SK-N-SH (cell line): Measurements from ENCODE around the gene OPRM1. TPM values are rescaled to one million over a fixed set of nuclear protein-coding genes. Genes with fewer than 3 reads are reported as not detected.

ENCODE experiments used
- CTCF ChIA-PET: fragments of 300-600, 350-600 bp; formaldehyde crosslinking; extraction: SDS; loops from one replicate; lab custom pipeline; 2021; lab: Yijun Ruan, JAX
- POLR2A ChIA-PET: fragments of 350-600 bp; sonication (Branson Sonifier 250); formaldehyde crosslinking; extraction: SDS; loops from one replicate; lab custom pipeline; 2020; ENCODE audit warnings: antibody characterized with exemption, inconsistent platforms; lab: Yijun Ruan, JAX
- DNase-seq: peaks from one replicate; pipeline ENCODE4 v3.0.0; 2012
- H2AFZ ChIP-seq: fragments of 200-600 bp; sonication (generic); 2 replicates; pipeline ENCODE4 v1.8.1; 2016; ENCODE audit warnings: antibody characterized with exemption, mild to moderate bottlenecking, low read depth
- H3F3A ChIP-seq: fragments of 200-600 bp; sonication (generic); replicated peaks from 2 replicates; pipeline ENCODE3; 2016; ENCODE audit warnings: antibody characterized with exemption, mild to moderate bottlenecking; ENCODE audit not compliant: insufficient read depth
- H3K27ac ChIP-seq, 2 experiments: fragments of 200-500 bp in 1 of 2; fragments of 200-600 bp in 1 of 2; sonication (Bioruptor generic) in 1 of 2; sonication (generic), shearing (Covaris generic) in 1 of 2; 2 replicates each; pipeline versions ENCODE4 v1.5.1 to v1.6.1; 2014 to 2016; ENCODE audit warnings: low read depth in 2 of 2, inconsistent platforms in 1 of 2, low read length in 1 of 2, mild to moderate bottlenecking in 1 of 2, mixed read lengths in 1 of 2
- H3K27me3 ChIP-seq: fragments of 200-600 bp; sonication (generic), shearing (Covaris generic); 2 replicates; pipeline ENCODE4 v1.6.1; 2016; ENCODE audit warnings: mixed run types; ENCODE audit not compliant: insufficient read depth
- H3K36me3 ChIP-seq, 2 experiments: fragments of 200-500 bp in 1 of 2; fragments of 200-600 bp in 1 of 2; sonication (Bioruptor generic) in 1 of 2; sonication (generic) in 1 of 2; replicated peaks in 1 of 2; 2 replicates each; pipeline versions ENCODE3 to v1.5.1; 2014 to 2016; ENCODE audit warnings: low read length in 1 of 2, mild to moderate bottlenecking in 1 of 2; ENCODE audit not compliant: insufficient read depth in 2 of 2, control insufficient read depth in 1 of 2
- H3K4me1 ChIP-seq, 2 experiments: fragments of 200-500 bp in 1 of 2; fragments of 200-600 bp in 1 of 2; sonication (Bioruptor generic) in 1 of 2; sonication (generic), shearing (Covaris generic) in 1 of 2; 2 replicates each; pipeline versions ENCODE4 v1.5.1 to v1.6.1; 2014 to 2016; ENCODE audit warnings: low read depth in 1 of 2, low read length in 1 of 2, mixed run types in 1 of 2; ENCODE audit not compliant: insufficient read depth in 2 of 2, control insufficient read depth in 1 of 2
- H3K4me2 ChIP-seq: fragments of 200-600 bp; sonication (generic), shearing (Covaris generic); 2 replicates; pipeline ENCODE4 v1.6.1; 2017; ENCODE audit warnings: mixed run types
- H3K4me3 ChIP-seq, 2 experiments: fragments of 200-500 bp in 1 of 2; fragments of 200-600 bp in 1 of 2; sonication (Bioruptor generic) in 1 of 2; sonication (generic), shearing (Covaris generic) in 1 of 2; 2 replicates each; pipeline versions ENCODE4 v1.5.1 to v1.8.1; 2014 to 2016; ENCODE audit warnings: low read depth in 2 of 2, inconsistent platforms in 1 of 2, low read length in 1 of 2, mild to moderate bottlenecking in 1 of 2, mixed read lengths in 1 of 2, moderate library complexity in 1 of 2
- H3K79me2 ChIP-seq: fragments of 200-600 bp; sonication (generic); 2 replicates; pipeline ENCODE4 v1.8.1; 2017; ENCODE audit warnings: mild to moderate bottlenecking; ENCODE audit not compliant: insufficient read depth
- H3K9ac ChIP-seq: fragments of 200-600 bp; sonication (generic); 2 replicates; pipeline ENCODE4 v1.6.1; 2017; ENCODE audit warnings: mixed run types
- H3K9me2 ChIP-seq: fragments of 200-600 bp; sonication (generic); 2 replicates; pipeline ENCODE4 v1.6.1; 2017; ENCODE audit warnings: mixed run types
- H3K9me3 ChIP-seq: fragments of 200-600 bp; sonication (generic); 2 replicates; pipeline ENCODE4 v1.6.1; 2017; ENCODE audit warnings: mixed run types, mild to moderate bottlenecking, moderate library complexity
- H4K20me1 ChIP-seq: fragments of 200-600 bp; sonication (generic); 2 replicates; pipeline ENCODE4 v1.6.1; 2017; ENCODE audit warnings: mild to moderate bottlenecking, mixed run types; ENCODE audit not compliant: insufficient read depth
- CTCF ChIP-seq: fragments of 200-600 bp; sonication (generic); IDR thresholded peaks from 2 replicates; pipeline ENCODE4 v1.6.1; 2017; ENCODE audit warnings: antibody characterized with exemption, mild to moderate bottlenecking, moderate library complexity
- ELF1 ChIP-seq: IDR thresholded peaks from 2 replicates; pipeline ENCODE4 v1.4.0; 2012
- EP300 ChIP-seq, 2 experiments: IDR thresholded peaks; 2 replicates each; pipeline versions ENCODE4 v1.4.0 to v1.6.1; 2012; ENCODE audit warnings: borderline replicate concordance in 1 of 2, low read depth in 1 of 2, low read length in 1 of 2
- EZH2phosphoT487 ChIP-seq: fragments of 200-600 bp; sonication (generic); IDR thresholded peaks from 2 replicates; pipeline ENCODE4 v1.6.1; 2017; ENCODE audit warnings: low read depth, mixed run types, mild to moderate bottlenecking, antibody characterized with exemption, moderate library complexity, borderline replicate concordance
- FOXJ3 ChIP-seq: sonication (generic); formaldehyde crosslinking; IDR thresholded peaks from 2 replicates; pipeline ENCODE4 v1.5.1; 2020; ENCODE audit warnings: mild to moderate bottlenecking, missing genetic modification reagents
- GATA2 ChIP-seq: sonication (generic); formaldehyde crosslinking; IDR thresholded peaks from 2 replicates; pipeline ENCODE4 v1.5.0; 2020; ENCODE audit warnings: mild to moderate bottlenecking, missing genetic modification reagents
- IRF3 ChIP-seq: fragments of 150-350 bp; IDR thresholded peaks from 2 replicates; pipeline ENCODE4 v1.6.1; 2016; ENCODE audit warnings: mild to moderate bottlenecking, low read depth, low read length
- MAX ChIP-seq: IDR thresholded peaks from 2 replicates; pipeline ENCODE4 v1.4.0; 2012; ENCODE audit warnings: low read depth
- MEF2A ChIP-seq: IDR thresholded peaks from 2 replicates; pipeline ENCODE4 v1.4.0; 2012; ENCODE audit warnings: low read depth, borderline replicate concordance
- NFIC ChIP-seq: IDR thresholded peaks from 2 replicates; pipeline ENCODE4 v1.4.0; 2012; ENCODE audit warnings: borderline replicate concordance
- POLR2AphosphoS5 ChIP-seq: IDR thresholded peaks from 2 replicates; pipeline ENCODE4 v1.6.1; 2012; ENCODE audit warnings: low read depth, low read length
- RAD21 ChIP-seq: IDR thresholded peaks from 2 replicates; pipeline ENCODE4 v1.6.1; 2012; ENCODE audit warnings: mild to moderate bottlenecking, low read length
- RCOR1 ChIP-seq: fragments of 150-350 bp; IDR thresholded peaks from 2 replicates; pipeline ENCODE4 v1.6.1; 2017; ENCODE audit warnings: antibody characterized with exemption, low read length
- RFX5 ChIP-seq: IDR thresholded peaks from 2 replicates; pipeline ENCODE4 v1.6.1; 2012; ENCODE audit warnings: mild to moderate bottlenecking, improper control_type of control experiment, low read length
- RXRA ChIP-seq: IDR thresholded peaks from 2 replicates; pipeline ENCODE4 v1.4.0; 2012; ENCODE audit warnings: low read depth, mild to moderate bottlenecking, borderline replicate concordance
- SIN3A ChIP-seq: IDR thresholded peaks from 2 replicates; pipeline ENCODE4 v1.6.1; 2012; ENCODE audit warnings: low read depth, mild to moderate bottlenecking, low read length, moderate library complexity, borderline replicate concordance
- SMC3 ChIP-seq: IDR thresholded peaks from 2 replicates; pipeline ENCODE4 v1.6.1; 2012; ENCODE audit warnings: low read depth, low read length, improper control_type of control experiment
- TEAD4 ChIP-seq: IDR thresholded peaks from 2 replicates; pipeline ENCODE4 v1.4.0; 2012; ENCODE audit warnings: mild to moderate bottlenecking, borderline replicate concordance; ENCODE audit not compliant: insufficient read depth
- USF2 ChIP-seq: fragments of 150-350 bp; IDR thresholded peaks from 2 replicates; pipeline ENCODE4 v1.6.1; 2017; ENCODE audit warnings: antibody characterized with exemption, low read length, low read depth, borderline replicate concordance
- YY1 ChIP-seq: IDR thresholded peaks from 2 replicates; pipeline ENCODE4 v1.4.0; 2012; ENCODE audit warnings: low read depth, mild to moderate bottlenecking
- WGBS: methylation state at CpG from one replicate; pipeline ENCODE4 v1.1.6; 2017; ENCODE audit warnings: low lambda C conversion rate; 5-methylcytosine and 5-hydroxymethylcytosine counted together
- polyA plus RNA-seq, 3 experiments: library from polyadenylated mRNA; depleted of rRNA; stranded (reverse); fragments of >200 nt; gene quantifications; 2 replicates each; pipeline ENCODE4 v1.2.3, GENCODE V29; 2012
- TF ChIP-seq, protein P1 (sequence below): IDR thresholded peaks from 2 replicates; pipeline ENCODE4 v1.4.0; 2012; ENCODE audit warnings: low read depth, borderline replicate concordance

The OPRM1 gene
- polyA plus RNA-seq, 1 of the 3 experiments (the other 2 are of a cell fraction), result 0.15 TPM

- no peak overlapping the region for H3K4me2 ChIP-seq
- no peaks in the 10 kb centered on the region for H3K9me2 ChIP-seq
- no peaks in the 10 kb centered on the region for H3F3A ChIP-seq
- WGBS, result 73% methylated on average over 12 of the region's 12 CpGs
- ChIA-PET POLR2A (no interaction called here), CTCF (interaction anchor here (0.8 to 1.7 kb wide), 3 partner anchors 9 to 31 kb away, joined by 3 to 5 read pairs (median 4); no protein-coding TSS in a partner anchor)
- no peak overlapping the region for H3K27ac ChIP-seq
- H3K4me1 ChIP-seq, result no peaks in the 10 kb centered on the region
- no peak overlapping the region for H3K9ac ChIP-seq
- DNase-seq, result no peak
- H3K4me3 ChIP-seq, result no peak overlapping the region
- no peaks in the 10 kb centered on the region for H3K79me2 ChIP-seq
- H4K20me1 ChIP-seq, result no peaks in the 10 kb centered on the region
- no peaks in the 10 kb centered on the region for H3K9me3 ChIP-seq
- no peak overlapping the region for H2AFZ ChIP-seq
- H3K27me3 ChIP-seq, result no peaks in the 10 kb centered on the region
- TF ChIP-seq POLR2AphosphoS5, result no peak
- no peak for TF ChIP-seq RFX5
- no peak for TF ChIP-seq TEAD4
- TF ChIP-seq USF2, result no peak
- TF ChIP-seq, all 33 proteins: peak for 0
- H3K36me3 ChIP-seq, result no peaks in the 10 kb centered on the region
Measured at GRCh38 chr6:154247119-154247861, 208.2 kb downstream of the OPRM1 start.

DNA sequence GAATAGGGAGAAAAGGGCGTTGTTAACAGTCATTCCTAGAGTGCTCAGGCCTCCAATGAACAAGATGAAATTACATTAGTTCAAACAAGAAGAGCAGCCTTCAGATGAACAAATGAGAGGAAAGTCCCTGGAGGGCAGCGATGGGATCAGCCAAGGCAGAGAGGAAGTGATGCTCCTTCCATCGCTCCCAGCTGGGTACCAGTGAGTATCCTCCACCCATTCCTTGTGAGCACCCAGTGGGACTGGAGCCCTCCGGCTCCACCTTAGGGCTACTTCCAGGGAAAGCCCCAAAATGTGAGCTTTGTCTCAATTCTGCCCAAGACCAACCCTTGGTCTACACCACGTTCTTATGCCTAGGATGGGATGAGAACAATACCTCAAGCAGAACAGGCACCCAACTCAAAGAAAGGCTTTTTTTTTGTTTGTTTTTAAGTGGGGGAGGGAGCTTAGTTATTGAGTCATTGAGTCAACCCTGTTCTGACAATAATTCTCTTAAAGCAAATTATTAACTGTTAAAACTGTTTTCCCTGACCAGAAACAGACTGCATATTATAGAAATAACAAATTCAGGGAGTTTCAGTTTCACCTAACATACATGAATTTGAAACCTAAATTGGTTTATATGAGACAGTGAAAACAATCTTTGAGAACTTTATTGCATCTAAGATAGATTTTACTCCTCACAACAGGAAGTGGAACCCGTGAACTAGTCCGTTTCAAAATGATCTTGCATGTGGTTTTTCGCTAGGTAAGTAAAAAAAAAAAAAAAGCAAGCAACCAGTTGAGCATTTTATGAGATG, 210.7 kb downstream of the OPRM1 start:
- no peak overlapping the region for H3K4me3 ChIP-seq

More for the DNA sequence above, 210.7 kb downstream of the OPRM1 start:
- Histone ChIP-seq H3K4me2 (no peak overlapping the region), H4K20me1 (no peaks in the 10 kb centered on the region), H3K79me2 (no peaks in the 10 kb centered on the region), H3F3A (no peaks in the 10 kb centered on the region), H2AFZ (no peak overlapping the region), H3K27me3 (no peaks in the 10 kb centered on the region), H3K36me3 (no peaks in the 10 kb centered on the region), H3K9me3 (no peaks in the 10 kb centered on the region), H3K4me1 (no peaks in the 10 kb centered on the region), H3K27ac (no peak overlapping the region), H3K9ac (no peak overlapping the region), H3K9me2 (no peaks in the 10 kb centered on the region)
- DNase-seq, result no peak
- WGBS, result 75% methylated on average over 8 of the region's 8 CpGs
- POLR2A ChIA-PET, result no interaction called here
- TF ChIP-seq SIN3A (no peak), RXRA (no peak), ELF1 (no peak), YY1 (no peak), MEF2A (no peak), EZH2phosphoT487 (no peak), GATA2 (no peak), EP300 (IDR thresholded peaks at IDR 0.05; ENCODE audit: borderline replicate concordance in 1 of 2, low read depth in 1 of 2, low read length in 1 of 2) (no peak), CTCF (no peak), RAD21 (no peak), RCOR1 (no peak), NFIC (no peak), IRF3 (no peak), SMC3 (no peak), MAX (no peak), RFX5 (no peak), FOXJ3 (CRISPR knock-in tag) (no peak)
- TF ChIP-seq, protein P1, sequence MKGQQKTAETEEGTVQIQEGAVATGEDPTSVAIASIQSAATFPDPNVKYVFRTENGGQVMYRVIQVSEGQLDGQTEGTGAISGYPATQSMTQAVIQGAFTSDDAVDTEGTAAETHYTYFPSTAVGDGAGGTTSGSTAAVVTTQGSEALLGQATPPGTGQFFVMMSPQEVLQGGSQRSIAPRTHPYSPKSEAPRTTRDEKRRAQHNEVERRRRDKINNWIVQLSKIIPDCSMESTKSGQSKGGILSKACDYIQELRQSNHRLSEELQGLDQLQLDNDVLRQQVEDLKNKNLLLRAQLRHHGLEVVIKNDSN, result no peak
- CTCF ChIA-PET, result interaction anchor here (1.9 kb wide), 1 partner anchor 28 kb away, joined by 6 read pairs; no protein-coding TSS in a partner anchor
